H1 (cell line): ENCODE measurements around the gene SEMA7A. TPM values are rescaled to one million over a fixed set of nuclear protein-coding genes. Genes with fewer than 3 reads are reported as not detected.

Experiments used
- CTCF ChIA-PET: fragments of 300-600 bp; sonication (Branson Sonifier 250); formaldehyde crosslinking; loops from one replicate; lab custom pipeline; 2021; ENCODE audit not compliant: partially characterized antibody; lab: Charles Lee
- POLR2A ChIA-PET: fragments of 300-600 bp; sonication (Branson Sonifier 250); formaldehyde crosslinking; loops from one replicate; lab custom pipeline; 2021; ENCODE audit warnings: inconsistent platforms; ENCODE audit not compliant: partially characterized antibody; lab: Charles Lee
- DNase-seq, 2 experiments: peaks; one replicate each; pipeline versions ENCODE4 v3.0.0 to v3.0.0-alpha.2; 2010 to 2022; ENCODE audit warnings: low spot score in 2 of 2, low read depth in 1 of 2, mixed read lengths in 1 of 2
- FAIRE-seq: peaks from 2 replicates; lab custom pipeline; 2011; peaks lifted over from hg19 to GRCh38; lab: Jason Lieb, UNC
- H2AFZ ChIP-seq: 2 replicates; pipeline ENCODE4 v1.8.1; 2012; ENCODE audit warnings: low read length, inconsistent platforms
- H2AK5ac ChIP-seq: 2 replicates; pipeline ENCODE4 v1.6.1; 2013; ENCODE audit warnings: low read depth, low read length
- H2BK120ac ChIP-seq: replicated peaks from 2 replicates; pipeline ENCODE3; 2013; ENCODE audit warnings: low read depth, low read length, inconsistent platforms
- H2BK12ac ChIP-seq: 2 replicates; pipeline ENCODE4 v1.6.1; 2013; ENCODE audit warnings: low read depth, low read length
- H2BK15ac ChIP-seq: 2 replicates; pipeline ENCODE4 v1.6.1; 2013; ENCODE audit warnings: low read length
- H2BK20ac ChIP-seq: 2 replicates; pipeline ENCODE4 v1.6.1; 2013; ENCODE audit warnings: low read length
- H2BK5ac ChIP-seq: 2 replicates; pipeline ENCODE4 v1.6.1; 2013; ENCODE audit warnings: low read depth, low read length
- H3K14ac ChIP-seq: 2 replicates; pipeline ENCODE4 v1.6.1; 2013; ENCODE audit warnings: inconsistent platforms; ENCODE audit not compliant: insufficient read length
- H3K18ac ChIP-seq: 2 replicates; pipeline ENCODE4 v1.6.1; 2013; ENCODE audit warnings: low read length; ENCODE audit errors: extremely low read depth
- H3K23ac ChIP-seq: 2 replicates; pipeline ENCODE4 v1.6.1; 2013; ENCODE audit warnings: inconsistent platforms; ENCODE audit not compliant: insufficient read length
- H3K23me2 ChIP-seq: 2 replicates; pipeline ENCODE4 v1.6.1; 2013; ENCODE audit warnings: low read depth, low read length
- H3K27ac ChIP-seq: 2 replicates; pipeline ENCODE4 v1.6.1; 2011; ENCODE audit warnings: low read depth, low read length, inconsistent platforms
- H3K27me3 ChIP-seq, 4 experiments: replicated peaks in 1 of 4; 1 replicate in 1 of 4; 2 replicates in 3 of 4; pipeline versions ENCODE4 v1.6.1 to v1.8.1; 2011 to 2013; ENCODE audit warnings: low read length in 3 of 4, mild to moderate bottlenecking in 3 of 4, inconsistent platforms in 2 of 4, mixed read lengths in 2 of 4, moderate library complexity in 1 of 4; ENCODE audit not compliant: control insufficient read depth in 3 of 4, insufficient read depth in 3 of 4; ENCODE audit errors: extremely low read depth in 1 of 4
- H3K36me3 ChIP-seq, 4 experiments: 2 replicates each; pipeline versions ENCODE4 v1.6.1 to v1.8.1; 2011 to 2013; ENCODE audit warnings: mild to moderate bottlenecking in 4 of 4, low read length in 3 of 4, moderate library complexity in 2 of 4, control low read depth in 1 of 4, inconsistent platforms in 1 of 4; ENCODE audit not compliant: insufficient read depth in 4 of 4, control insufficient read depth in 2 of 4
- H3K4ac ChIP-seq: replicated peaks from 2 replicates; pipeline ENCODE3; 2013; ENCODE audit warnings: low read length, low read depth, mixed read lengths, inconsistent platforms; ENCODE audit not compliant: insufficient read length
- H3K4me1 ChIP-seq, 4 experiments: replicated peaks in 1 of 4; 1 replicate in 1 of 4; 2 replicates in 3 of 4; pipeline versions ENCODE4 v1.6.1 to v1.8.1; 2011 to 2013; ENCODE audit warnings: low read length in 3 of 4, inconsistent platforms in 2 of 4, mixed read lengths in 1 of 4; ENCODE audit not compliant: insufficient read depth in 4 of 4, control insufficient read depth in 3 of 4
- H3K4me2 ChIP-seq, 2 experiments: 2 replicates each; pipeline versions ENCODE4 v1.6.1 to v1.8.1; 2011 to 2013; ENCODE audit warnings: low read depth in 2 of 2, low read length in 2 of 2, control low read depth in 1 of 2, inconsistent platforms in 1 of 2, mild to moderate bottlenecking in 1 of 2; ENCODE audit not compliant: insufficient read depth in 1 of 2
- H3K4me3 ChIP-seq, 4 experiments: fragments of 200-600, 300-600 bp in 1 of 4; sonication (generic), shearing (Covaris generic), sonication (Bioruptor Twin) in 1 of 4; 2 replicates each; pipeline versions ENCODE4 v1.5.1 to v1.8.1; 2011 to 2016; ENCODE audit warnings: low read length in 4 of 4, low read depth in 3 of 4, control low read depth in 2 of 4, inconsistent platforms in 2 of 4, mild to moderate bottlenecking in 2 of 4, mixed read lengths in 1 of 4, moderate library complexity in 1 of 4; ENCODE audit not compliant: insufficient read depth in 2 of 4; ENCODE audit errors: extremely low read depth in 1 of 4
- H3K56ac ChIP-seq: replicated peaks from 2 replicates; pipeline ENCODE3; 2013; ENCODE audit warnings: low read depth, mild to moderate bottlenecking, mixed read lengths, low read length, inconsistent platforms; ENCODE audit not compliant: insufficient read length
- H3K79me1 ChIP-seq: 2 replicates; pipeline ENCODE4 v1.6.1; 2013; ENCODE audit warnings: low read depth, low read length, control low read depth
- H3K79me2 ChIP-seq, 2 experiments: 2 replicates each; pipeline versions ENCODE4 v1.6.1 to v1.8.1; 2012 to 2013; ENCODE audit warnings: low read length in 2 of 2, mild to moderate bottlenecking in 2 of 2, inconsistent platforms in 1 of 2; ENCODE audit not compliant: insufficient read depth in 2 of 2, control insufficient read depth in 1 of 2
- H3K9ac ChIP-seq, 4 experiments: replicated peaks in 1 of 4; 1 replicate in 1 of 4; 2 replicates in 3 of 4; pipeline versions ENCODE4 v1.6.1 to v1.8.1; 2011 to 2013; ENCODE audit warnings: low read depth in 3 of 4, low read length in 3 of 4, control low read depth in 2 of 4, mild to moderate bottlenecking in 2 of 4, moderate library complexity in 2 of 4, inconsistent platforms in 1 of 4; ENCODE audit errors: extremely low read depth in 1 of 4
- H3K9me3 ChIP-seq, 2 experiments: 2 replicates each; pipeline versions ENCODE4 v1.6.1 to v1.8.1; 2012 to 2013; ENCODE audit warnings: mild to moderate bottlenecking in 2 of 2, moderate library complexity in 2 of 2, control low read depth in 1 of 2, inconsistent platforms in 1 of 2, low read depth in 1 of 2, low read length in 1 of 2, mixed read lengths in 1 of 2; ENCODE audit not compliant: insufficient read depth in 2 of 2
- H4K20me1 ChIP-seq, 2 experiments: replicated peaks in 1 of 2; 2 replicates each; pipeline versions ENCODE3 to v1.8.1; 2011 to 2013; ENCODE audit warnings: inconsistent platforms in 2 of 2, low read length in 2 of 2, mild to moderate bottlenecking in 1 of 2; ENCODE audit not compliant: insufficient read depth in 2 of 2, control insufficient read depth in 1 of 2
- H4K5ac ChIP-seq: 2 replicates; pipeline ENCODE4 v1.6.1; 2013; ENCODE audit warnings: low read length, low read depth, mixed read lengths, inconsistent platforms; ENCODE audit not compliant: insufficient read length
- H4K8ac ChIP-seq: 2 replicates; pipeline ENCODE4 v1.8.0; 2013; ENCODE audit warnings: mild to moderate bottlenecking, moderate library complexity, low read length, inconsistent platforms; ENCODE audit not compliant: insufficient read depth; ENCODE audit errors: extremely low read depth
- H4K91ac ChIP-seq: replicated peaks from 2 replicates; pipeline ENCODE3; 2013; ENCODE audit warnings: low read length, mixed read lengths, inconsistent platforms; ENCODE audit not compliant: insufficient read length
- EGR1 ChIP-seq: IDR thresholded peaks from 2 replicates; pipeline ENCODE4 v1.6.1; 2011; ENCODE audit warnings: low read depth, low read length, borderline replicate concordance
- GTF2F1 ChIP-seq: IDR thresholded peaks from 2 replicates; pipeline ENCODE4 v1.6.1; 2012; ENCODE audit warnings: low read depth, low read length, improper control_type of control experiment, borderline replicate concordance
- JUN ChIP-seq: IDR thresholded peaks from 2 replicates; pipeline ENCODE4 v1.6.1; 2011; ENCODE audit warnings: low read depth, mild to moderate bottlenecking, improper control_type of control experiment, low read length
- RBBP5 ChIP-seq: IDR thresholded peaks from 2 replicates; pipeline ENCODE4 v1.7.1; 2012; ENCODE audit warnings: low read depth, mild to moderate bottlenecking, inconsistent platforms, low read length, moderate library complexity, borderline replicate concordance
- SRF ChIP-seq: IDR thresholded peaks from 2 replicates; pipeline ENCODE4 v1.6.1; 2011; ENCODE audit warnings: mild to moderate bottlenecking, low read depth, low read length, moderate library complexity
- WGBS, 2 experiments: shearing (Covaris generic) in 1 of 2; methylation state at CpG; one replicate each; pipeline versions ENCODE4 v1.1.6 to v1.1.7; 2013 to 2015; ENCODE audit warnings: low lambda C conversion rate in 2 of 2, mixed read lengths in 2 of 2, inconsistent platforms in 1 of 2, low coverage in 1 of 2, missing lambda C conversion rate in 1 of 2; ENCODE audit not compliant: insufficient replicate concordance in 2 of 2, insufficient coverage in 1 of 2, insufficient read length in 1 of 2; ENCODE audit errors: extremely low coverage in 1 of 2, missing lambda C conversion rate in 1 of 2; 5-methylcytosine and 5-hydroxymethylcytosine counted together
- polyA plus RNA-seq, 7 experiments: library from polyadenylated mRNA; depleted of rRNA in 3 of 7; stranded (reverse) in 5 of 7; unstranded in 2 of 7; fragments of >200 nt in 5 of 7; fragments of 200-250 nt in 2 of 7; gene quantifications; 1 replicate in 5 of 7; 2 replicates in 1 of 7; 4 replicates in 1 of 7; pipeline versions ENCODE4 v1.2.1 to v1.2.3, GENCODE V29; 2011 to 2013; ENCODE audit warnings: missing spikeins in 2 of 7, mixed read lengths in 2 of 7
- total RNA-seq: library from RNA; stranded (reverse); fragmentation: NEBNext Ultra II Directional; extraction: Animal tissue kit (Norgen Biotek cat#: 25700); gene quantifications from 2 replicates; pipeline ENCODE4 v1.2.1, GENCODE V29; 2021

The SEMA7A gene
- total and polyA plus RNA-seq, 2 of the 8 experiments (the other 6 are each of a cell fraction or from before 2014, with no cell fraction given), result 10.7 to 15.0 TPM

DNA sequence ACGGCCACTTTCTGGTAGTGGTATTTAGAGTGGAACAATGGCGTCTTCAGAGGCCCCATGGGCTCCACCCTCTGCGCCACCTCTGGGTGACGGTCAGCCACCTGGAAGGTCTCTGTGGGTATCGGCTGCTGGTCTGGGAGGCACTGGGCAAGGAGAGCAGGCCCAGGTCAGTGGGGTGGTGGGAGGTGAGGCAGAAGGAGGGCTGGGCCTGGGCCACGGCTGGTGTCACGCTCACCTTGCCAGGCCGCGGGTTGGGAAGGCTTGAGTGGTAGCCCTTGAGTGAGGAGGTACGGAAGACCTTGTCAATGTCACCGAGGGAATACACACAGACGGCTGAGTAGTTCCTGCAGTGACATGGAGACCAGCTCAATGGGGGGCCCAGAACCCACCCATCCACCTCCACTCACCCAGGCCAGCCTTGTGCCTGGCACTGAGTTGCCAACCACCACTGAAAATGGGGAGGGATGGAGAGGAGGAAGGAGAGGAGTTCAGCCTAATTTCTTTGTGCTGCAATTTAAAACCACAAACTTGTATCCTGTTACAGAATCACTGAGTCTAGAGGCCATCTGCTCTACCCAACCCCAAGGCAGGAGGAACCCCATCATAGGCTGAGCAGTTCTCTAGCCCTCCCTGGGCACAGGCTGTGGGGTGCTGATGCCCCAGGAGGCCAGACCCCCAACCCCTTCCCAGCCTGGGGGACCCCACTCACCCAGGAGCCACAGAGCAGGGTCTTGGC is 19.0 kb downstream of the SEMA7A start:
- Histone ChIP-seq H3K4ac (no peak overlapping the region), H3K23ac (no peak overlapping the region)
- FAIRE-seq, result no peak
- TF ChIP-seq GTF2F1, result no peak
- no peak for TF ChIP-seq JUN
- TF ChIP-seq SRF, result no peak
- no peak for TF ChIP-seq RBBP5
- TF ChIP-seq EGR1, result no peak
- TF ChIP-seq, all 59 proteins: peak for 0
- DNase-seq, result no peak
- Histone ChIP-seq H3K79me2 (0 out of 4 replicates have a peak, but pooled peaks cover 0 to 4% of the 10 kb centered on the region in 2 experiments), H3K4me2 (no peak overlapping the region), H2BK12ac (no peak overlapping the region), H2BK5ac (no peak overlapping the region), H3K9ac (no peak overlapping the region), H4K20me1 (peaks cover 2 to 4% of the 10 kb centered on the region in 2 experiments), H4K5ac (no peak overlapping the region), H3K36me3 (peaks cover 0 to 9% (median 4%) of the 10 kb centered on the region in 4 experiments; a peak in 6 of 8 replicates), H4K8ac (no peak overlapping the region; the same call in 1 of the 2 replicates), H3K18ac (no peak overlapping the region), H2BK120ac (no peak overlapping the region), H2BK15ac (no peak overlapping the region), H3K14ac (no peak overlapping the region), H2AK5ac (no peak overlapping the region), H2BK20ac (no peak overlapping the region), H2AFZ (no peak overlapping the region), H3K4me3 (no peak overlapping the region), H3K23me2 (peaks cover 3% of the 10 kb centered on the region; the same call in 1 of the 2 replicates), H3K4me1 (no peaks in the 10 kb centered on the region), H3K27me3 (no peaks in the 10 kb centered on the region), H3K79me1 (peaks cover 5% of the 10 kb centered on the region; the same call in 1 of the 2 replicates), H4K91ac (no peak overlapping the region), H3K27ac (no peak overlapping the region), H3K9me3 (no peaks in the 10 kb centered on the region), H3K56ac (no peak overlapping the region)
- 96% methylated on average over 11 of the region's 12 CpGs; no CpG with 5 or more reads in 1 of the 2 experiments for WGBS, 2 experiments
- ChIA-PET POLR2A (no interaction called here), CTCF (no interaction called here)
